ENCODE results near the gene CCNJL.
"Not testable (repeated sequence)": the region's sequence is repeated elsewhere in the genome, so short reads cannot be mapped to it uniquely, and the experiment has no call there.

Gene CCNJL

GRCh38 chr5:160312134-160312959 lies at the start of gene CCNJL:
Gene CCNJL (minus strand): TSS chr5:160312564. CDS start chr5:160311923, 641 bp downstream.
- DNase-seq, result peak; percentile 24

- DNase-seq, result no peak
Observed at GRCh38 chr5:160361624-160362228, 49.4 kb upstream of the CCNJL start.

GRCh38 chr5:160360310-160360709 lies 47.9 kb upstream of the CCNJL start:
- no peak for DNase-seq

GRCh38 chr5:160359816-160360215 lies 47.5 kb upstream of the CCNJL start:
- no peak for DNase-seq

GRCh38 chr5:160359242-160359641 lies 46.9 kb upstream of the CCNJL start:
- no peak for DNase-seq

GRCh38 chr5:160357861-160358411 lies 45.6 kb upstream of the CCNJL start:
- no peak for DNase-seq

- DNase-seq, result no peak
Observed at GRCh38 chr5:160357394-160357793, 45.0 kb upstream of the CCNJL start.

GRCh38 chr5:160356550-160357347 lies 44.4 kb upstream of the CCNJL start:
- DNase-seq, result no peak

GRCh38 chr5:160354666-160355065 lies 42.3 kb upstream of the CCNJL start:
- no peak for DNase-seq

GRCh38 chr5:160353379-160353778 lies 41.0 kb upstream of the CCNJL start:
- DNase-seq, result no peak

- no peak for DNase-seq
Observed at GRCh38 chr5:160352308-160352707, 39.9 kb upstream of the CCNJL start.

- no peak for DNase-seq
Observed at GRCh38 chr5:160349935-160350303, 37.6 kb upstream of the CCNJL start.

GRCh38 chr5:160349249-160349934 lies 37.0 kb upstream of the CCNJL start:
- DNase-seq, result no peak

- DNase-seq, result no peak
Observed at GRCh38 chr5:160348080-160348479, 35.7 kb upstream of the CCNJL start.

GRCh38 chr5:160347448-160347847 lies 35.1 kb upstream of the CCNJL start:
- DNase-seq, result no peak

GRCh38 chr5:160342413-160342941 lies 30.1 kb upstream of the CCNJL start:
- DNase-seq, result no peak

- DNase-seq, result no peak
Observed at GRCh38 chr5:160341309-160341870, 29.0 kb upstream of the CCNJL start.

- not testable (repeated sequence) for DNase-seq
Observed at GRCh38 chr5:160340513-160340912, 28.1 kb upstream of the CCNJL start.

GRCh38 chr5:160339406-160340130 lies 27.2 kb upstream of the CCNJL start:
- peak; percentile 96 for DNase-seq

GRCh38 chr5:160334716-160335115 lies 22.4 kb upstream of the CCNJL start:
- not testable (repeated sequence) for DNase-seq

GRCh38 chr5:160333721-160334120 lies 21.4 kb upstream of the CCNJL start:
- no peak for DNase-seq

Measured in NCI-H1694 treated with DMSO at 0.1 percent for 48 hours (cell line).